Measurements from ENCODE around the gene TMEM272.

Gene TMEM272

GRCh38 chr13:51844862-51845573, at the start of gene TMEM272:
Gene TMEM272 (minus strand): TSS chr13:51845177. CDS start chr13:51838530, 6,647 bp downstream.
- peak; percentile 51 for DNase-seq

GRCh38 chr13:51894239-51894638, 49.3 kb upstream of the TMEM272 start:
- DNase-seq, result no peak

GRCh38 chr13:51892657-51893056, 47.7 kb upstream of the TMEM272 start:
- no peak for DNase-seq

GRCh38 chr13:51887468-51887867, 42.5 kb upstream of the TMEM272 start:
- DNase-seq, result no peak

- DNase-seq, result no peak
Measured at GRCh38 chr13:51885651-51886050, 40.7 kb upstream of the TMEM272 start.

- DNase-seq, result no peak
Measured at GRCh38 chr13:51883226-51883600, 38.2 kb upstream of the TMEM272 start.

- no peak for DNase-seq
Measured at GRCh38 chr13:51882570-51883225, 37.7 kb upstream of the TMEM272 start.

GRCh38 chr13:51881296-51881695, 36.3 kb upstream of the TMEM272 start:
- no peak for DNase-seq

- DNase-seq, result no peak
Measured at GRCh38 chr13:51879133-51879532, 34.2 kb upstream of the TMEM272 start.

- no peak for DNase-seq
Measured at GRCh38 chr13:51874651-51875050, 29.7 kb upstream of the TMEM272 start.

- DNase-seq, result no peak
Measured at GRCh38 chr13:51873837-51874236, 28.9 kb upstream of the TMEM272 start.

GRCh38 chr13:51873117-51873798, 28.3 kb upstream of the TMEM272 start:
- DNase-seq, result no peak

GRCh38 chr13:51870616-51871015, 25.6 kb upstream of the TMEM272 start:
- DNase-seq, result no peak

GRCh38 chr13:51869916-51870315, 24.9 kb upstream of the TMEM272 start:
- DNase-seq, result no peak

GRCh38 chr13:51867062-51867461, 22.1 kb upstream of the TMEM272 start:
- DNase-seq, result no peak

- no peak for DNase-seq
Measured at GRCh38 chr13:51865838-51866237, 20.9 kb upstream of the TMEM272 start.

- DNase-seq, result no peak
Measured at GRCh38 chr13:51862957-51863356, 18.0 kb upstream of the TMEM272 start.

- peak; percentile 38 for DNase-seq
Measured at GRCh38 chr13:51861723-51862300, 16.8 kb upstream of the TMEM272 start, which contains the start of gene CCDC70. Gene CCDC70 (plus strand): TSS chr13:51861969. CDS start chr13:51865412, 3,443 bp downstream.

- no peak for DNase-seq
Measured at GRCh38 chr13:51858433-51859247, 13.7 kb upstream of the TMEM272 start.

- no peak for DNase-seq
Measured at GRCh38 chr13:51856998-51857397, 12.0 kb upstream of the TMEM272 start.

GRCh38 chr13:51856027-51856736, 11.2 kb upstream of the TMEM272 start:
- DNase-seq, result no peak
